ENCODE results near the gene RABEP2.

GRCh38 chr16:28876019-28876659 lies 48.9 kb downstream of the RABEP2 start:
- no peak for TF ChIP-seq CTCF (conservative IDR thresholded peaks at IDR 0.05; ENCODE audit: low read length)
- no peak for TF ChIP-seq EZH2phosphoT487 (IDR thresholded peaks at IDR 0.05; ENCODE audit: borderline replicate concordance, low read depth, low read length)

Measured in OCI-LY7 (cell line).